ENCODE data around the gene KISS1R. TPM values are rescaled to one million over a fixed set of nuclear protein-coding genes. Genes with fewer than 3 reads are reported as not detected.
"Not testable (repeated sequence)": the region's sequence is repeated elsewhere in the genome, so short reads cannot be mapped to it uniquely, and the experiment has no call there.

KISS1R gene
- total RNA-seq, 1 donor from 2014 or later: not detected

- no peak overlapping the region for H3K4me3 Mint-ChIP-seq (ENCODE audit: unreplicated experiment)
- peaks cover 3% of the 10 kb centered on the region for H3K4me1 Mint-ChIP-seq (ENCODE audit: low read depth, unreplicated experiment)
- peaks cover 7% of the 10 kb centered on the region for H3K27me3 Mint-ChIP-seq (ENCODE audit: unreplicated experiment)
- no peak for TF ChIP-seq CTCF (IDR thresholded peaks at IDR 0.05; ENCODE audit: partially characterized antibody, unreplicated experiment)
- H3K27ac Mint-ChIP-seq (ENCODE audit: unreplicated experiment): no peak overlapping the region
- no peaks in the 10 kb centered on the region for H3K36me3 Mint-ChIP-seq (ENCODE audit: unreplicated experiment)
- DNase-seq: no peak
- peaks cover 13% of the 10 kb centered on the region for H3K9me3 Mint-ChIP-seq (ENCODE audit: unreplicated experiment)
These were observed 28.4 kb upstream of the KISS1R start for GRCh38 chr19:888581-889385.

GRCh38 chr19:889662-890295 lies 27.4 kb upstream of the KISS1R start:
- Mint-ChIP-seq H3K9me3 (ENCODE audit: unreplicated experiment) (peaks cover 15% of the 10 kb centered on the region), H3K36me3 (ENCODE audit: unreplicated experiment) (no peaks in the 10 kb centered on the region), H3K4me3 (ENCODE audit: unreplicated experiment) (no peak overlapping the region), H3K4me1 (ENCODE audit: low read depth, unreplicated experiment) (peaks cover 3% of the 10 kb centered on the region), H3K27me3 (ENCODE audit: unreplicated experiment) (peaks cover 11% of the 10 kb centered on the region), H3K27ac (ENCODE audit: unreplicated experiment) (no peak overlapping the region)
- no peak for TF ChIP-seq CTCF (IDR thresholded peaks at IDR 0.05; ENCODE audit: partially characterized antibody, unreplicated experiment)
- DNase-seq: no peak

- peak overlapping the region; percentile 52 for H3K4me3 Mint-ChIP-seq (ENCODE audit: unreplicated experiment)
- DNase-seq: no peak
- H3K4me1 Mint-ChIP-seq (ENCODE audit: low read depth, unreplicated experiment): peaks cover 3% of the 10 kb centered on the region
- H3K36me3 Mint-ChIP-seq (ENCODE audit: unreplicated experiment): no peaks in the 10 kb centered on the region
- peak overlapping the region; percentile 43 for H3K27ac Mint-ChIP-seq (ENCODE audit: unreplicated experiment)
- H3K9me3 Mint-ChIP-seq (ENCODE audit: unreplicated experiment): peaks cover 18% of the 10 kb centered on the region
- no peak for TF ChIP-seq CTCF (IDR thresholded peaks at IDR 0.05; ENCODE audit: partially characterized antibody, unreplicated experiment)
- H3K27me3 Mint-ChIP-seq (ENCODE audit: unreplicated experiment): peaks cover 11% of the 10 kb centered on the region
These were observed 26.3 kb upstream of the KISS1R start for GRCh38 chr19:890831-891230.

DNA sequence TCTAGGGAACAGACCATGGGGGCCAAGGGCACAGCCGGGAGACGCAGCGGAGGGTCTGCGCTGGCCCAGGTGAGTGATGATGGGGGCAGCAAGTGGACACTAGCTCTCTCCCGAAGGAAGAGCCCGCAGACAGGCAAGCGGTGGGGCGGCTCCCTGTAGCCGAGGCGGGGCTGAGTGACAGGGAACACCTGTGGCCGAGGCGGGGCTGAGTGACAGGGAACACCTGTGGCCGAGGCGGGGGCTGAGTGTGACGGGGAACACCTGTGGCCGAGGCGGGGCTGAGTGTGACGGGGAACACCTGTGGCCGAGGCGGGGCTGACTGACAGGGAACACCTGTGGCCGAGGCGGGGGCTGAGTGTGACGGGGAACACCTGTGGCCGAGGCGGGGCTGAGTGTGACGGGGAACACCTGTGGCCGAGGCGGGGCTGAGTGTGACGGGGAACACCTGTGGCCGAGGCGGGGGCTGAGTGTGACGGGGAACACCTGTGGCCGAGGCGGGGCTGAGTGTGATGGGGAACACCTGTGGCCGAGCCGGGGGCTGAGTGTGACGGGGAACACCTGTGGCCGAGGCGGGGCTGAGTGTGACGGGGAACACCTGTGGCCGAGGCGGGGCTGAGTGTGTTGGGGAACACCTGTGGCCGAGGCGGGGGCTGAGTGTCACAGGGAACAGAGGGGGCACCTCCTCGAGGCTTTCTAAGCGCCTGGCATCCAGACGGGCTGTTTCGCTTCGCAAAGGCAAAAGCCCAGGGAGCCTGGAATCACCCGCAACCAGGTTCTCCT lies 25.5 kb upstream of the KISS1R start:
- peak overlapping the region; percentile 82 for H3K4me3 Mint-ChIP-seq (ENCODE audit: unreplicated experiment)
- not testable (repeated sequence) for H3K4me1 Mint-ChIP-seq (ENCODE audit: low read depth, unreplicated experiment); DNase-seq; H3K27ac Mint-ChIP-seq (ENCODE audit: unreplicated experiment); H3K36me3 Mint-ChIP-seq (ENCODE audit: unreplicated experiment)
- H3K9me3 Mint-ChIP-seq (ENCODE audit: unreplicated experiment): peaks cover 18% of the 10 kb centered on the region
- peaks cover 11% of the 10 kb centered on the region for H3K27me3 Mint-ChIP-seq (ENCODE audit: unreplicated experiment)

- Mint-ChIP-seq H3K27me3 (ENCODE audit: unreplicated experiment) (peaks cover 13% of the 10 kb centered on the region), H3K27ac (ENCODE audit: unreplicated experiment) (peak overlapping the region; percentile 12), H3K4me3 (ENCODE audit: unreplicated experiment) (peak overlapping the region; percentile 82), H3K9me3 (ENCODE audit: unreplicated experiment) (peaks cover 19% of the 10 kb centered on the region), H3K4me1 (ENCODE audit: low read depth, unreplicated experiment) (peaks cover 3% of the 10 kb centered on the region), H3K36me3 (ENCODE audit: unreplicated experiment) (no peaks in the 10 kb centered on the region)
- TF ChIP-seq CTCF (IDR thresholded peaks at IDR 0.05; ENCODE audit: partially characterized antibody, unreplicated experiment): no peak
- peak; percentile 55 for DNase-seq
These were observed 24.8 kb upstream of the KISS1R start for GRCh38 chr19:892243-892893.
